ENCODE measurements around the gene ZFP64.

ZFP64 gene

GRCh38 chr20:52191132-52191915 lies at the start of gene ZFP64:
Gene ZFP64 (minus strand): TSS chr20:52191779. CDS start chr20:52191636, 143 bp downstream.
- peak; percentile 55 for TF ChIP-seq CTCF (IDR thresholded peaks at IDR 0.05; ENCODE audit: low read depth, low read length)
- H3K4me3 ChIP-seq (ENCODE audit: low read depth, low read length) = peak within 1 kb of the TSS; percentile 88

GRCh38 chr20:52240802-52241201 lies 49.2 kb upstream of the ZFP64 start:
- no peak for TF ChIP-seq CTCF (IDR thresholded peaks at IDR 0.05; ENCODE audit: low read depth, low read length)

GRCh38 chr20:52239102-52239501 lies 47.5 kb upstream of the ZFP64 start:
- no peak for TF ChIP-seq CTCF (IDR thresholded peaks at IDR 0.05; ENCODE audit: low read depth, low read length)
- no peak overlapping the region for H3K4me3 ChIP-seq (ENCODE audit: low read depth, low read length)

More at GRCh38 chr20:52240802-52241201, 49.2 kb upstream of the ZFP64 start:
- H3K4me3 ChIP-seq (ENCODE audit: low read depth, low read length) = no peak overlapping the region

- no peak for TF ChIP-seq CTCF (IDR thresholded peaks at IDR 0.05; ENCODE audit: low read depth, low read length)
- H3K4me3 ChIP-seq (ENCODE audit: low read depth, low read length) = no peak overlapping the region
These were observed 44.7 kb upstream of the ZFP64 start for GRCh38 chr20:52236292-52236691.

GRCh38 chr20:52235129-52235528 lies 43.5 kb upstream of the ZFP64 start:
- H3K4me3 ChIP-seq (ENCODE audit: low read depth, low read length) = no peak overlapping the region
- no peak for TF ChIP-seq CTCF (IDR thresholded peaks at IDR 0.05; ENCODE audit: low read depth, low read length)

GRCh38 chr20:52234302-52235045 lies 42.9 kb upstream of the ZFP64 start:
- H3K4me3 ChIP-seq (ENCODE audit: low read depth, low read length) = no peak overlapping the region
- no peak for TF ChIP-seq CTCF (IDR thresholded peaks at IDR 0.05; ENCODE audit: low read depth, low read length)

- H3K4me3 ChIP-seq (ENCODE audit: low read depth, low read length) = no peak overlapping the region
- TF ChIP-seq CTCF (IDR thresholded peaks at IDR 0.05; ENCODE audit: low read depth, low read length) = no peak
These were observed 39.7 kb upstream of the ZFP64 start for GRCh38 chr20:52231230-52231746.
